Sigmoid colon (tissue), 4 donors: ENCODE measurements around the gene STARD9.

Source experiments
- EP300 ChIP-seq, 4 donors: sonication (generic); formaldehyde crosslinking; IDR thresholded peaks; one replicate each; pipeline ENCODE4 v1.6.1; 2017; ENCODE audit warnings: antibody characterized with exemption in 4 of 4
- POLR2A ChIP-seq, 2 donors: fragments of 450-650 bp; IDR thresholded peaks; one replicate each; pipeline ENCODE4 v1.6.1; 2016; ENCODE audit warnings: antibody characterized with exemption in 2 of 2, mild to moderate bottlenecking in 2 of 2, moderate library complexity in 2 of 2
- TF ChIP-seq, protein P1 (sequence below), 4 experiments: fragments of 450-650 bp in 3 of 4; fragments of 200-600 bp in 1 of 4; IDR thresholded peaks; one replicate each; pipeline ENCODE4 v1.5.1; 2016 to 2019; ENCODE audit warnings: antibody characterized with exemption in 4 of 4, mild to moderate bottlenecking in 3 of 4, moderate library complexity in 2 of 4

GRCh38 chr15:42576040-42576594, 711 bp downstream of the STARD9 start:
- TF ChIP-seq POLR2A (IDR thresholded peaks at IDR 0.05) = no peak
- TF ChIP-seq, protein P1, sequence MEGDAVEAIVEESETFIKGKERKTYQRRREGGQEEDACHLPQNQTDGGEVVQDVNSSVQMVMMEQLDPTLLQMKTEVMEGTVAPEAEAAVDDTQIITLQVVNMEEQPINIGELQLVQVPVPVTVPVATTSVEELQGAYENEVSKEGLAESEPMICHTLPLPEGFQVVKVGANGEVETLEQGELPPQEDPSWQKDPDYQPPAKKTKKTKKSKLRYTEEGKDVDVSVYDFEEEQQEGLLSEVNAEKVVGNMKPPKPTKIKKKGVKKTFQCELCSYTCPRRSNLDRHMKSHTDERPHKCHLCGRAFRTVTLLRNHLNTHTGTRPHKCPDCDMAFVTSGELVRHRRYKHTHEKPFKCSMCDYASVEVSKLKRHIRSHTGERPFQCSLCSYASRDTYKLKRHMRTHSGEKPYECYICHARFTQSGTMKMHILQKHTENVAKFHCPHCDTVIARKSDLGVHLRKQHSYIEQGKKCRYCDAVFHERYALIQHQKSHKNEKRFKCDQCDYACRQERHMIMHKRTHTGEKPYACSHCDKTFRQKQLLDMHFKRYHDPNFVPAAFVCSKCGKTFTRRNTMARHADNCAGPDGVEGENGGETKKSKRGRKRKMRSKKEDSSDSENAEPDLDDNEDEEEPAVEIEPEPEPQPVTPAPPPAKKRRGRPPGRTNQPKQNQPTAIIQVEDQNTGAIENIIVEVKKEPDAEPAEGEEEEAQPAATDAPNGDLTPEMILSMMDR (IDR thresholded peaks at IDR 0.05) = no peak
- no peak for TF ChIP-seq EP300 (IDR thresholded peaks at IDR 0.05)
